HG02571 (cell line): ENCODE measurements around the gene FNDC10.
"Not testable (repeated sequence)": the region's sequence is repeated elsewhere in the genome, so short reads cannot be mapped to it uniquely, and the experiment has no call there.

ENCODE experiments used
- ATAC-seq: cut with Tn5 transposase; IDR thresholded peaks from one replicate; pipeline ENCODE4 v1.9.1; 2021; ENCODE audit warnings: mild to moderate bottlenecking, moderate library complexity; ENCODE audit not compliant: unreplicated experiment

FNDC10 gene

GRCh38 chr1:1599935-1600860 is at the start of gene FNDC10:
Gene FNDC10, minus strand, starts transcription at chr1:1600135. Its CDS starts 120 bp downstream, at chr1:1600015.
- no peak for ATAC-seq

- not testable (repeated sequence) for ATAC-seq
Measured at GRCh38 chr1:1648265-1648664, 48.3 kb upstream of the FNDC10 start.

- ATAC-seq, result not testable (repeated sequence)
Measured at GRCh38 chr1:1647567-1648241, 47.8 kb upstream of the FNDC10 start.

- not testable (repeated sequence) for ATAC-seq
Measured at GRCh38 chr1:1646326-1646725, 46.4 kb upstream of the FNDC10 start.

GRCh38 chr1:1640711-1641461 is 41.0 kb upstream of the FNDC10 start:
- not testable (repeated sequence) for ATAC-seq

GRCh38 chr1:1640081-1640480 is 40.1 kb upstream of the FNDC10 start:
- not testable (repeated sequence) for ATAC-seq

- ATAC-seq, result not testable (repeated sequence)
Measured at GRCh38 chr1:1639368-1639767, 39.4 kb upstream of the FNDC10 start.

- ATAC-seq, result not testable (repeated sequence)
Measured at GRCh38 chr1:1638528-1638927, 38.6 kb upstream of the FNDC10 start.

GRCh38 chr1:1637479-1637875 is 37.5 kb upstream of the FNDC10 start:
- not testable (repeated sequence) for ATAC-seq

- ATAC-seq, result not testable (repeated sequence)
Measured at GRCh38 chr1:1636621-1637478, 36.9 kb upstream of the FNDC10 start.

- not testable (repeated sequence) for ATAC-seq
Measured at GRCh38 chr1:1634613-1635012, 34.7 kb upstream of the FNDC10 start.

GRCh38 chr1:1633409-1633808 is 33.5 kb upstream of the FNDC10 start:
- not testable (repeated sequence) for ATAC-seq

GRCh38 chr1:1631782-1632420 is 32.0 kb upstream of the FNDC10 start, which contains the start of gene MMP23B:
Gene MMP23B, plus strand, starts transcription at chr1:1632173. Its CDS starts 46 bp downstream, at chr1:1632219.
- no peak for ATAC-seq

- no peak for ATAC-seq
Measured at GRCh38 chr1:1630965-1631781, 31.2 kb upstream of the FNDC10 start.

GRCh38 chr1:1630191-1630964 is 30.4 kb upstream of the FNDC10 start:
- peak; percentile 47 for ATAC-seq

GRCh38 chr1:1629430-1630190 is 29.7 kb upstream of the FNDC10 start:
- ATAC-seq, result no peak

GRCh38 chr1:1628754-1629429 is 29.0 kb upstream of the FNDC10 start:
- no peak for ATAC-seq
